Activated CD4-positive, alpha-beta T cell treated with anti-CD3 and anti-CD28 coated beads, Interleukin-2, amount 10 ng/mL, durations not matched to agents 24 days and 14 days (primary cell): ENCODE data around the gene OR52I2. TPM values are rescaled to one million over a fixed set of nuclear protein-coding genes. Genes with fewer than 3 reads are reported as not detected.

Experiments used
- DNase-seq: peaks from one replicate; pipeline ENCODE4 v3.0.0; 2022
- H3K27ac Mint-ChIP-seq: one replicate; pipeline ENCODE4 v1.8.0; 2022; ENCODE audit warnings: mild to moderate bottlenecking, mixed read lengths
- H3K27me3 Mint-ChIP-seq: one replicate; pipeline ENCODE4 v1.8.0; 2022; ENCODE audit warnings: mixed read lengths
- H3K36me3 Mint-ChIP-seq: one replicate; pipeline ENCODE4 v1.8.0; 2022; ENCODE audit warnings: low read depth, mild to moderate bottlenecking, mixed read lengths
- H3K4me1 Mint-ChIP-seq: one replicate; pipeline ENCODE4 v1.8.0; 2021; ENCODE audit warnings: mixed read lengths
- H3K4me3 Mint-ChIP-seq: one replicate; pipeline ENCODE4 v1.8.0; 2022; ENCODE audit warnings: mild to moderate bottlenecking, moderate library complexity, mixed read lengths
- H3K9me3 Mint-ChIP-seq: one replicate; pipeline ENCODE4 v1.8.0; 2021; ENCODE audit warnings: mixed read lengths
- intact Hi-C: fragments of 100-400 bp; cut with micrococcal nuclease; formaldehyde crosslinking; loops from one replicate; pipeline ENCODE4 v1.15.1; 2023
- total RNA-seq: library from RNA; stranded (reverse); gene quantifications from 2 replicates; pipeline ENCODE4 v1.2.3, GENCODE V29; 2022

The OR52I2 gene
- total RNA-seq, 1 donor from 2014 or later: not detected

DNA sequence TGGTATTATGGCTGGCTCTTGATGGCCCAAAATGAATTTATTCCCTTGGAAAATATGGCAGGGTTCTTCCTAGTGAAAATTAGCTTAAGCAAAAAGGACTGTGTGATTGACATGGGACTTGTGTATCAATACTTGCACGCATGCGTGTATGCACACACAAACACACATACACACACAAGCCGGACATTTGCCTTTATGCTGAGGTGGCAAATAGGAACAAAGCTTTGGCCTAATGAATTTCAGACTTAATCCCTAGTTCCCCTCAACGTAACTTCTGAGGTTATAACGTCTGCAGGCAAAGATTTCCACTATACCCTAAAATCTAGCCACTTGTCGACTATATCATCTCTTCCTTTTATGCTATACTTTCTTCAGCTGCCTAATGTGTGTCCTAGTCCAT is 2.9 kb upstream of the OR52I2 start:
- no peaks in the 10 kb centered on the region for H3K36me3 Mint-ChIP-seq
- peaks cover 4% of the 10 kb centered on the region for H3K4me1 Mint-ChIP-seq
- H3K27me3 Mint-ChIP-seq: peaks cover 14% of the 10 kb centered on the region
- no peak overlapping the region for H3K27ac Mint-ChIP-seq
- H3K4me3 Mint-ChIP-seq: no peak overlapping the region
- H3K9me3 Mint-ChIP-seq: peaks cover 3% of the 10 kb centered on the region
- no peak for DNase-seq
- intact Hi-C loops: no loop called here

DNA sequence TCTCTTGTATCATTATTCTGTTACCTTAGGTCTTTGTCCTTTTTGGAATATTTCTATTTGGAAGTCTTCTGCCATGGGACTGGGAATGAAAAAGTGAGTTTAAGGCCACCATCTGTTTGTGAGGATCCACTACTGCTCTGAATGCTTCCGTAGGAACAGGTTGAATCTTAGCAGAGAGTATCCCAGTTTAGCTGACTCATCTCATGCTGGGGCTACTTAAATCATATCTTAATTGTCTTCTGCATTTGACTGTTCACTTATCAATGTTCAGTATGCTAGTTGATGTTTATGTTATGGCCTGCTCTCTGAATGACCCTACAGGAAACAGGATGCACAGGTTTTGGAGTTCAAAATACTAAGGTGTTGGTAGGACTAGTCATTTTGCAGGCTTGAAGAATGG is 1.4 kb upstream of the OR52I2 start:
- Mint-ChIP-seq H3K36me3 (no peaks in the 10 kb centered on the region), H3K27me3 (peaks cover 20% of the 10 kb centered on the region), H3K27ac (no peak overlapping the region), H3K4me1 (peaks cover 4% of the 10 kb centered on the region), H3K9me3 (peaks cover 3% of the 10 kb centered on the region), H3K4me3 (no peak overlapping the region)
- no peak for DNase-seq
- intact Hi-C loops: no loop called here

DNA sequence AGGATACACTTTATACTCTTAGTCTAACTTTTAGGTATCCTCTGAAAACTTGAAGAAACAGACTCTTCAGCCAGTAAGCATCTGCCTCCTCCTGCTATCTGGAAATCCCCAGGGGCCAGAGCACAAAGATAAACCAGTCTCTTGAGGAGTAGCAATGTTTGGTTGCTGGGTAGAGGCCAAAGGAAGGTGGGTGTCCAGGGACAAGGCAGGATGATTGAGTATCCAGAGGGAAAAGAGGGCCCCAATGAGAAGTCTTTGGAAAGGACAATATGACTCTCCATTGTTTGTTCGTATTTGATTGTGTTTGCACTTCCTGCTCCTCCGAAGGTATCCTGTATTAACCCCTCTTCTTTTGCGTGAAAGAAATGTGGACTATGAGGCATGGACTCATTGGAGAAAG is 7.5 kb downstream of the OR52I2 start:
- no peaks in the 10 kb centered on the region for H3K36me3 Mint-ChIP-seq
- H3K4me3 Mint-ChIP-seq: no peak overlapping the region
- peaks cover 5% of the 10 kb centered on the region for H3K27me3 Mint-ChIP-seq
- intact Hi-C loops: no loop called here
- H3K27ac Mint-ChIP-seq: no peak overlapping the region
- no peaks in the 10 kb centered on the region for H3K4me1 Mint-ChIP-seq
- DNase-seq: no peak
- H3K9me3 Mint-ChIP-seq: no peaks in the 10 kb centered on the region

DNA sequence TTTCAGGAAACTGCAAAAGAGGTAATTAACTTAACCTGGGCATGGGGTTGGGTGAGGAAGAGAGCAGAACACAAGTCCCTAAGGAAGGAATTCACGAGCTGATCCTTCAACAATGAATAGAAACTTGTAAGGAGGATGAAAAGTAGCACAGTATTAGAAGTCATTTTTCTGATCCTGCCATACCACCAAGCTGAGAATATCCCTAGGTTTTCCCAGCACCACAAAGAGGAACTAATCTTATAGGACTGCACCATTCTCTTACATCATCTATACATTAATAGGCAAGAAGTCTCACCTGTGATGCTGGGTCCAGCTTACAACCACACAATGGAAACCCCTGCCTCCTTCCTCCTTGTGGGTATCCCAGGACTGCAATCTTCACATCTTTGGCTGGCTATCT is 12.2 kb downstream of the OR52I2 start, which contains the start of gene OR52I1:
Gene OR52I1, plus strand, starts transcription at position 301 of the 400 bp plus-strand sequence. Its CDS starts 0 bp downstream, at position 301.
- DNase-seq: no peak
- intact Hi-C loops: no loop called here
- Mint-ChIP-seq H3K27me3 (no peaks in the 10 kb centered on the region), H3K27ac (no peak within 1 kb of the TSS), H3K4me1 (no peaks in the 10 kb centered on the region), H3K4me3 (no peak within 1 kb of the TSS), H3K36me3 (peaks cover 13% of the 10 kb centered on the region), H3K9me3 (no peaks in the 10 kb centered on the region)

DNA sequence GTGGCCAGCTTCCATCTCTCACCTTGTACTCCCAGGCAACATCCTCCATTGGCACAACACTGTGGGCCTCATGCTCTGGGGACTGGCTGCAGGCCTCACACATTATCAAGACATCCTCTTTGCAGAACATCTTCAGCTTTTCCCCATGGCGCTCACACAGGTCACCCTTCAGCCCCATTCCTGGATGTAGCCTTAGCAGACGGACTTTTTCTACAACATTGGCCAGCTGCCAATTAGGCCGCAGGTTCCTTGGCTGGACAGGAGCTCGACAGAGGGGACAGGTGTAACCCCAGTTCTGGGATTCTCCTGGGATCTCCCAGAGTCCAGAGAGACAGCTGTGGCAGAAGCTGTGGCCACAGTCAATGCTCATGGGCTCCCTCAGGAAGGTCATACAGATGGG is 23.5 kb downstream of the OR52I2 start:
- Mint-ChIP-seq H3K27ac (no peak overlapping the region), H3K27me3 (no peaks in the 10 kb centered on the region), H3K9me3 (peaks cover 5% of the 10 kb centered on the region), H3K4me3 (no peak overlapping the region), H3K36me3 (peaks cover 27% of the 10 kb centered on the region), H3K4me1 (peaks cover 24% of the 10 kb centered on the region)
- intact Hi-C loops: loop anchor here (5.0 kb wide), 2 partner anchors 213 to 1082 kb away; partner anchors contain the start of genes TRIM21, TRIM22 and TRIM5
- DNase-seq: no peak

DNA sequence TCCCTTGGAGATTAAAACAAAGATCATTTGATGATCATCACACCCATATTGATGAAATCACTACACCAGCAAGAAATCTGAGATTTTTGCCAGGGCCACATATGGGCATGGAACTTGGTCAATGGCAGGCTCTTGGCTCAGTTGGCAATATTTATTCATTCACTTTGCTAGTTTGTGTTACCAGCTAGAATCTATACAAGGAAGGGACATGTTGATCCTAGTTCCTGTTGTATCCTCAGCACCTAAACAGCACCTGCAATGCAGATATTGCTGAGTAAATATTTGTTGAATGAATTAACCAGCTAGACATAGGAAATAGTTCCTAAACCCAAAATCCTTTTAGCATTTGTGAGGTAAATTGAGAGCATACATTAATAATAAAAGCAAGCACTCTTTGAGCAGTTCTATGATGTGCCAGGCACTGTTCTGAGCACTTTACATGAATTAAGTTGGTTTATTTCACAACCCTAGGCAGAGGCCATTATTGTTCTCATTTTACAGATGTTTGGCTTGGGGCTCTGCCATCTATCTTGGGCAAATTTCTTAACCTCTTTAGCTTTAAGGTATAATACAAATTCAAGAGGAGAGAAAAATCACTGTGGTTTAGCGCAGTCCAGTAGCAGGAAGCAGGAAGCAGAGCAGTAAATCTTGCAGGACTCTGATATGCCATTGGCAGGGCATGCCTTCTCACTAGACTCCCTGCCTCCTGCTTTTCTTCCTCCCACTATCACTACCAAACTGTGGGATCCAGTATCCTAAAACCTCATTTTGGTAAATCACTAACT is 24.9 kb downstream of the OR52I2 start:
- H3K4me1 Mint-ChIP-seq: peaks cover 30% of the 10 kb centered on the region
- intact Hi-C loops: loop anchor here (5.0 kb wide), 2 partner anchors 214 to 1081 kb away; partner anchors contain the start of genes TRIM21, TRIM22 and TRIM5
- no peak for DNase-seq
- peaks cover 18% of the 10 kb centered on the region for H3K36me3 Mint-ChIP-seq
- H3K27me3 Mint-ChIP-seq: no peaks in the 10 kb centered on the region
- peak overlapping the region; percentile 91 for H3K27ac Mint-ChIP-seq
- H3K4me3 Mint-ChIP-seq: peak overlapping the region; percentile 89
- H3K9me3 Mint-ChIP-seq: peaks cover 5% of the 10 kb centered on the region

DNA sequence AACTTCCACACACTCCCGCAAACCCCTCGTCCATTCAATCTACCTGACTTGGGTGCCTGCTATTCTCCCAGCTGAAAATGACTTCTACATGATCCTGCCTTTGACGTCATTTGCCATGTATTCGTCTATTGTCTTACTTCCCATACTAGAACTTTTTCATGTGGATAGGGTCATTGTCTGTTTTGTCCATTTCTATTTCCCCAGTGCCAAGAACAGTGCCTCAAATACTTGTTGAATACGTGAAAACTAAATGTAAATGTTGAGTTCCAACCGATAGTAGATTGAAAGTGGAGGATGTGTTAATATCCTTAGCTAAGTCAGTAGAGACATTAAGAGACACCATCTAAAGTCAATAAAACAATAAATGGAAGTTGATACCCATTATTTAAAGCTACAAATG is 25.6 kb downstream of the OR52I2 start:
- Mint-ChIP-seq H3K9me3 (peaks cover 7% of the 10 kb centered on the region), H3K27me3 (no peaks in the 10 kb centered on the region), H3K4me3 (peak overlapping the region; percentile 89), H3K4me1 (peaks cover 30% of the 10 kb centered on the region), H3K36me3 (peaks cover 14% of the 10 kb centered on the region), H3K27ac (peak overlapping the region; percentile 91)
- intact Hi-C loops: loop anchor here (5.0 kb wide), 2 partner anchors 215 to 1080 kb away; partner anchors contain the start of genes TRIM21, TRIM22 and TRIM5
- no peak for DNase-seq

DNA sequence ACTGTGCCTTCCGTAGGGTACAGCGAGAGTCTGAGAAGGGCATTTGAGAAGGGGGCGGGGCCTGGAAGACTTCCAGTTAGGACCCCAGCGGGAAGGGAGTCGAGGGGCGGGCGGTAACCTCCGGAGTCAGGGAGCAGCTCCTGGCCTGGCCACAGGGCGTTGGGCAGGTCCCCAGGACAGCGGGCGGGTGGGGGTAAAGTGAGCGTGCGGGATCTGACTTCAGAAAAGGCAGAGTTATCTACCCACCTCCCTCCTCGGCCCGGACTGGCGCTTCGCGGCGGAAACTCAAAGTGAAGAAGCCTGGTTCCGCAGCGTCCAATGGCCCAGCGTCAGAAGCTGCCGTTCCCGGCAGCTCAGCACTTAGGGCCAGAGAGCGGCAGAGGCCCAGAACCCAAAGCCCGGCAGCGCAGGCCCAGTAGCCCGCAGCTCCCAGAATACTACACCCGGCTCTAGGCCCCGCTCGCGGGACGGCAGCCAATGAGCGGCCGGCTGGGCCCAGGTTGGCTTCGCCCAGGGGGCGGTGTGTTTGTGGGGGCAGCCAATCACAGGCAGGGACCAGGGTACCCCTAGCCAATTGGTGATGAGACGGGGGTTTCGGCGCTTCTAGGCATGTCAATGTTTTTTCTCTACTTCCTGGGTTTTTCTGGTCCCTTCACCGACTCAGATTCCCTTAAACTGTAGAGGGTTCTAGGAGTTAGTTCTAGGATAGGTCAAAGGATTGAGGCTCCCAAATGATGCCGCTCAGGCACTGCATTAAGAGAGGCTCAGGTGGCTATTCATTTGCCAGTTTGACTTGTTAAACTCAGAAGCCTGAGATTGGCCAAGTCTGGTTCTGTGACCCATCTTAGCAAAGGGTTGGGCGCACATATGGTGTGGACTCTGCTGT is 26.5 kb downstream of the OR52I2 start, which contains the start of gene TRIM68:
Gene TRIM68, minus strand, starts transcription at position 451 of the 886 bp plus-strand sequence. CDS start 2,727 bp downstream, outside the sequence.
- H3K27ac Mint-ChIP-seq: peak within 1 kb of the TSS; percentile 91
- peak; percentile 98 for DNase-seq
- H3K27me3 Mint-ChIP-seq: no peaks in the 10 kb centered on the region
- peaks cover 12% of the 10 kb centered on the region for H3K36me3 Mint-ChIP-seq
- H3K4me1 Mint-ChIP-seq: peaks cover 30% of the 10 kb centered on the region
- H3K9me3 Mint-ChIP-seq: peaks cover 10% of the 10 kb centered on the region
- peak within 1 kb of the TSS; percentile 89 for H3K4me3 Mint-ChIP-seq
- intact Hi-C loops: loop anchor here (2.0 to 5.0 kb wide), 3 partner anchors 216 to 1079 kb away; partner anchors contain the start of genes TRIM21, TRIM22 and TRIM5

DNA sequence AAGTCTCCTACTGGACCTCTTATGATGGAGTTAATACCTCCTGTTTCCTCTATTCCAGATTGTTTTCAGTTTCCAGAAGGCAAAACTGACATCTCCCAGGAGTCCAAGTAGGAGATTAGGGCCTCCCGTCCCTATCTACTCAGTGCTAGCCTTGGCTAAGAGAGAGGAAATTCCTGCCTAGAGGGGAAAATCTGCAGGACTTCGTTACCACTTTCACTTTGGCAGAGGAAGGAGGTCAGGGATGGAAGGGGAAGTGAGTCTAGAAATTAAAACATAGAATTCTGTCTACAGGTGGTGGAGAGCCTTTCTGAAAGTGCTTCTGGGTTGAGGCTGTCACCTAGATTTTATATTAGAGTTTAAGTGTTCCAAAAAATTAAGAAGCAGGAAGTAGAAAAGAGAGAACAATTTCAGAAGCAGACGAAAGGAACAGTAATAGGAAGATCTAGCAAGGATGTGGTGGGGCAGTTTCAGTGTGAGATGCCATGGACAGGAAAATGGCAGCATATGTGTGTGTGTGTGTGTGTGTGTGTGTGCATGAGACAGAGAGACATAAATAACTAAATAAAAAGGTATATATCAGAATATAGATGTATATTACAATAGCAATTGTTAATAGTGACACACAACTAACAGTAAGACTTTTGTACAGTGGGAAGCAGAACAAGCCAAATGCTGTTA is 28.9 kb downstream of the OR52I2 start:
- intact Hi-C loops: no loop called here
- Mint-ChIP-seq H3K4me3 (peak overlapping the region; percentile 64), H3K27ac (peak overlapping the region; percentile 58), H3K36me3 (peaks cover 3% of the 10 kb centered on the region), H3K27me3 (peaks cover 5% of the 10 kb centered on the region), H3K4me1 (peaks cover 30% of the 10 kb centered on the region), H3K9me3 (peaks cover 10% of the 10 kb centered on the region)
- peak; percentile 64 for DNase-seq

DNA sequence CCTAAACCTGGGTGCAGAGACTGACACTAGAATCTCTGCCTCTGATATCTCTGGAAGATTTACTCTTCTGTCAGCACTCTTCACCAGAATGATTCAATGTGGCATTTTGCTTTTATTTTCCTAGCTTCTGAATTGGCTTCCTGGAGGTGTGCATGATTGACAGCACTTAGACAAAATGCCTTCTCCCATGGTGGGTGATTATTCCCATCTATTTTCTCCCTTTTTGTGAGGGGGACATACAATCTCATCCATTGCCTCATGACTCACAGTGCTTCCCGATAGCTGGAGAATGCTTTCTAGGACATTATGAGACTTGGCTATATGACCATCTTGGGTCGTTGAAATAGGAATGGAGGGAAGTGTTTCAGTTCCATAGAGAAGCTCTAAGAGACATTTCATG is 30.4 kb downstream of the OR52I2 start:
- intact Hi-C loops: no loop called here
- H3K27me3 Mint-ChIP-seq: peaks cover 7% of the 10 kb centered on the region
- peaks cover 25% of the 10 kb centered on the region for H3K4me1 Mint-ChIP-seq
- no peak for DNase-seq
- H3K36me3 Mint-ChIP-seq: peaks cover 2% of the 10 kb centered on the region
- H3K4me3 Mint-ChIP-seq: no peak overlapping the region
- H3K27ac Mint-ChIP-seq: no peak overlapping the region
- H3K9me3 Mint-ChIP-seq: peaks cover 10% of the 10 kb centered on the region

DNA sequence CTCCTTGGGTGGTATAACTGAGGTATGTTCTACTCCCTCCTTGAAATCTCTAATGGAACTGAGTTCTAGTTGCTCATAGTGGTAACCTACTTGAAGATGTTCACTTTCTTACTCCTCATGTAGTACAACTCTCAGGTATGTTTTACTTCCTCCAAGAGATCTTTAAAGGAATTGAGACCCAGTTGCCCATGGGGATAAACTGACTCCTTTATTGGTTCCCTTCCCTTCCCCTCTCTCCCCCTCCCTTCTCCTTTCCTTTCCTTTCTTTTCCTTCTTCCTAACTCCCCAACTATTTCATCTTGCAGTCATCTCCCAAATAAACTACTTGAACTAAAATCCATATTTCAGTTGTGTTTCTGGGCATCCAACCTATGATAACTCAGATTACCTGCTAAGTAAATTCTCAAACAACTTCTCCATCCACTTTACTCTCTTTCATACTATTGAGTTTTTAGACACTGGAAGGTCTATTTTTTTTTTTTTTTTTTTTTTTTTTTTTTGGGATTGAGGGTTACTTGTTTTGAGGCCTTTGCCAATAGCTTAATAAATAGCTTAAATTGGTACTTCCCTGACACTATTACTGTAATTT is 34.4 kb downstream of the OR52I2 start:
- Mint-ChIP-seq H3K27me3 (peaks cover 10% of the 10 kb centered on the region), H3K4me1 (no peaks in the 10 kb centered on the region)

DNA sequence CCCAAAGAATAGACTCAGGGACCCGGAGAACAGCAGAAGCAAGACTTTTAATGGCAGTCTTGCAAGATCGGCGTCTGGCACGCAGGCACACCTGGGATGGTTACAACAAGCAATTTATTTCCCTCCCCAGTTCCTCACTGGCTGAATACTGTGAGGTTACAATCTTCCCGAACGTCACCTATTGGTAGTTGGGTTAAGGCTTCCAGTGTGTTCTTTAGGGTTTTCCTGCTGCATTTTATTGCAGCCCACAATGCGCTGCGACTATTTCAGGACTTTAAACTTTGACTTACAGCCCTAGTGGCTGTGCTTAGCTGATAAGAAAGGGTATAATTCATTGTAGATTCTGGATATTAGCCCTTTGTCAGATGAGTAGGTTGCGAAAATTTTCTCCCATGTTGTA is 38.0 kb downstream of the OR52I2 start:
- Mint-ChIP-seq H3K27me3 (peaks cover 16% of the 10 kb centered on the region), H3K9me3 (no peaks in the 10 kb centered on the region), H3K27ac (no peak overlapping the region), H3K36me3 (no peaks in the 10 kb centered on the region), H3K4me3 (no peak overlapping the region), H3K4me1 (no peaks in the 10 kb centered on the region)
- DNase-seq: no peak
- intact Hi-C loops: no loop called here

More for the DNA sequence above, 34.4 kb downstream of the OR52I2 start:
- Mint-ChIP-seq H3K36me3 (no peaks in the 10 kb centered on the region), H3K4me3 (no peak overlapping the region), H3K27ac (no peak overlapping the region), H3K9me3 (peaks cover 5% of the 10 kb centered on the region)
- no peak for DNase-seq
- intact Hi-C loops: no loop called here
